Measurements from ENCODE around the gene GET4. TPM values are rescaled to one million over a fixed set of nuclear protein-coding genes. Genes with fewer than 3 reads are reported as not detected.

Gene GET4
- polyA plus RNA-seq, 1 experiment = 21.7 TPM

- Histone ChIP-seq H3K4me3 (ENCODE audit: low read depth, low read length) (no peak overlapping the region), H3K27me3 (ENCODE audit: control insufficient read depth, insufficient read depth, low read length) (no peaks in the 10 kb centered on the region), H3K36me3 (ENCODE audit: control insufficient read depth, insufficient read depth, low read length) (no peaks in the 10 kb centered on the region)
- DNase-seq (ENCODE audit: low read depth) = no peak
- ChIA-PET CTCF (no interaction called here), POLR2A (no interaction called here)
- no peak for TF ChIP-seq CTCF (IDR thresholded peaks at IDR 0.05; ENCODE audit: insufficient read depth, low read depth, low read length)
These were observed 68.8 kb downstream of the GET4 start for GRCh38 chr7:945147-945555.

GRCh38 chr7:945556-946255 lies 69.4 kb downstream of the GET4 start:
- no peak for DNase-seq (ENCODE audit: low read depth)
- ChIA-PET POLR2A (no interaction called here), CTCF (no interaction called here)
- Histone ChIP-seq H3K27me3 (ENCODE audit: control insufficient read depth, insufficient read depth, low read length) (no peaks in the 10 kb centered on the region), H3K4me3 (ENCODE audit: low read depth, low read length) (no peak overlapping the region), H3K36me3 (ENCODE audit: control insufficient read depth, insufficient read depth, low read length) (no peaks in the 10 kb centered on the region)
- TF ChIP-seq CTCF (IDR thresholded peaks at IDR 0.05; ENCODE audit: insufficient read depth, low read depth, low read length) = no peak

Other genes with a start within 250 kb of the GET4 start
- 11.1 and 27.0 TPM in 2 replicates for gene DNAAF5, start 149.9 kb upstream of the GET4 start, polyA plus RNA-seq (2011; rRNA removed)
- 7.3 and 7.4 TPM in 2 replicates for gene PRKAR1B, start 149.3 kb upstream of the GET4 start, polyA plus RNA-seq (2011; rRNA removed)
- gene SUN1, start 44.1 kb upstream of the GET4 start, polyA plus RNA-seq (2011; rRNA removed) = 177 and 222 TPM in 2 replicates
- gene ADAP1, start 78.1 kb downstream of the GET4 start, polyA plus RNA-seq (2011; rRNA removed) = 3.2 and 5.1 TPM in 2 replicates
- 5.5 and 5.6 TPM in 2 replicates for gene COX19, start 99.0 kb downstream of the GET4 start, polyA plus RNA-seq (2011; rRNA removed)
- gene CYP2W1, start 106.6 kb downstream of the GET4 start, polyA plus RNA-seq (2011; rRNA removed) = not detected in 2 replicates
- 2.8 and 4.5 TPM in 2 replicates for gene GPR146, start 168.0 kb downstream of the GET4 start, polyA plus RNA-seq (2011; rRNA removed)
- 2.1 and 3.1 TPM in 2 replicates for gene GPER1, start 211.6 kb downstream of the GET4 start, polyA plus RNA-seq (2011; rRNA removed)

All from BJ (cell line).